ENCODE data around the gene TBX1.

TBX1 gene

DNA sequence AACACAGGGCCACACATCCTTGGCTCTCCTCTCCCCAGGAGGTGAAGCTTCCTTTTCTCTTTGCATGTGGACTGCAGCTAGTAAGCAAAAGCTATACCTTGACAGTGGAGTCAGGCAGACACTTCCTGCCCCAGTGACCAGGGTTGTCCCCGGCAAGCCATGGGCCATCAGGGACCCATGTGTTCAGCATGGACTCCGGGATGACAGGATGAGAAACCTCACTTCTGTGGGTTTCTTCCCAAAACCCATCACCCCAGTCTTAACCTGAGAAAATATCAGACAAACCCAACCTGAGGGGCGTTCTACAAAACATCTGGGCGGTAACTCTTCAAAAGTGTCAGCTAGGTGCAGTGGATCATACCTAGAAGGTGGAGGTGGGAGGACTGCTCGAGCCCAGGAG lies 53.9 kb downstream of the TBX1 start:
- no peak for DNase-seq (ENCODE audit: low spot score)

DNA sequence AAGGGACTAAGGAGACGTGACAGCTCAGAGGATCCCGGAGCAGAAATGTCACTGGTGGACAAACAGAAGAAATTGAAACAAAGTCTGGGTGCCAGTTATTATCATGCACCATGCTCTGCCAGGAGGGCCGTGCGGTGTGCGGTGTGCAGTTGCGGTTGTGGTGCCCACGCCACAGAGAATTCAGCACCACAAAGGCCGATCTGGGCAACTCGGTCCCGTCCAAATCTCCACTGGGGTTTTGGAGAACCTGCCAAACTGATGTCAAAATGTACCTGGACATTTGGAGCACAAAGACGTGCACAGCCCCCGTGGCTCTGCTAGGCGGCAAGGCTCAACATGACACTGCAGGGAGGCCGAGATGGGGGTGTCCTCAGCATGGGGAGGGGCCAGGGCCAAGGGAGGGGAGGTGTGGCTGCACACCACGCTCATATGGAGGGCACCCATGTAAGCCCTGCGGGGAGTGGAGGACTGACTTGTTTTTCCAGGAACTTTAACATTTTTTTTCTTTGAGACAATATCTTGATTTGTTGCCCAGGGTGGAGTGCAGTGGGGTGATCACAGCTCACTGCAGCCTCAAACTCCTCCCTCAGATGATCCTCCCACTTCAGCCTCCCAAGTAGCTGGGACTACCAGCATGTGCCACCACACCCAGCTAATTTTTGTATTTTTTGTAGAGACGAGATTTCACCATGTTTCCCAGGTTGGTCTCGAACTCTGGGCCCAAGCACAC lies 54.7 kb downstream of the TBX1 start:
- no peak for DNase-seq (ENCODE audit: low spot score)

GRCh38 chr22:19815823-19816290 lies 55.3 kb downstream of the TBX1 start:
- no peak for DNase-seq (ENCODE audit: low spot score)

GRCh38 chr22:19816372-19817119 lies 56.0 kb downstream of the TBX1 start:
- no peak for DNase-seq (ENCODE audit: low spot score)
